KMS-11 (cell line): Measurements from ENCODE around the gene SATL1.

Experiments used
- H2AFZ ChIP-seq: fragments of 200-600 bp; sonication (generic); 2 replicates; pipeline ENCODE4 v1.6.1; 2016; ENCODE audit warnings: antibody characterized with exemption, mixed run types, low read depth
- H3K27ac ChIP-seq: fragments of 200-600 bp; sonication (generic); 2 replicates; pipeline ENCODE4 v1.6.1; 2016; ENCODE audit warnings: mild to moderate bottlenecking, mixed run types
- H3K27me3 ChIP-seq: fragments of 200-600 bp; sonication (generic); 2 replicates; pipeline ENCODE4 v1.6.1; 2017; ENCODE audit warnings: mild to moderate bottlenecking, low read depth, mixed run types, moderate library complexity; ENCODE audit not compliant: insufficient read depth
- H3K36me3 ChIP-seq: fragments of 200-600 bp; sonication (generic); 2 replicates; pipeline ENCODE4 v1.6.1; 2017; ENCODE audit warnings: mild to moderate bottlenecking, mixed run types; ENCODE audit not compliant: insufficient read depth
- H3K4me1 ChIP-seq: fragments of 200-600 bp; sonication (generic); 2 replicates; pipeline ENCODE4 v1.6.1; 2016; ENCODE audit warnings: mild to moderate bottlenecking, low read depth, mixed run types; ENCODE audit not compliant: poor library complexity, severe bottlenecking
- H3K4me2 ChIP-seq: fragments of 200-600 bp; sonication (generic); 2 replicates; pipeline ENCODE4 v1.7.0; 2016; ENCODE audit warnings: mild to moderate bottlenecking, mixed run types
- H3K4me3 ChIP-seq: fragments of 200-600 bp; sonication (generic); IDR thresholded peaks from 2 replicates; pipeline ENCODE4 v1.6.1; 2017; ENCODE audit warnings: low read depth, low read length, mixed read lengths; ENCODE audit not compliant: insufficient read depth
- H3K79me2 ChIP-seq: fragments of 200-600 bp; sonication (generic); 2 replicates; pipeline ENCODE4 v1.6.1; 2016; ENCODE audit warnings: low read depth, mixed run types; ENCODE audit not compliant: insufficient read depth
- H3K9ac ChIP-seq: fragments of 200-600 bp; sonication (generic); 2 replicates; pipeline ENCODE4 v1.6.1; 2016; ENCODE audit warnings: mild to moderate bottlenecking, mixed run types
- H4K20me1 ChIP-seq: fragments of 200-600 bp; sonication (generic); 2 replicates; pipeline ENCODE4 v1.6.1; 2016; ENCODE audit warnings: mild to moderate bottlenecking, mixed run types; ENCODE audit not compliant: insufficient read depth
- CTCF ChIP-seq: fragments of 200-600 bp; sonication (generic); conservative IDR thresholded peaks from 2 replicates; pipeline ENCODE4 v1.6.1; 2017; ENCODE audit warnings: low read depth, mild to moderate bottlenecking, antibody characterized with exemption, low read length, moderate library complexity, mixed read lengths

The SATL1 gene

GRCh38 chrX:85052205-85052604 lies 191.4 kb downstream of the SATL1 start:
- H3K36me3 ChIP-seq: no peaks in the 10 kb centered on the region
- H3K9ac ChIP-seq: no peak overlapping the region
- H4K20me1 ChIP-seq: no peaks in the 10 kb centered on the region
- no peak overlapping the region for H3K27ac ChIP-seq
- H3K79me2 ChIP-seq: no peaks in the 10 kb centered on the region
- no peak overlapping the region for H3K4me2 ChIP-seq
- TF ChIP-seq CTCF: no peak
- no peak overlapping the region for H2AFZ ChIP-seq
- no peaks in the 10 kb centered on the region for H3K4me1 ChIP-seq
- H3K4me3 ChIP-seq: no peak overlapping the region
- no peaks in the 10 kb centered on the region for H3K27me3 ChIP-seq

DNA sequence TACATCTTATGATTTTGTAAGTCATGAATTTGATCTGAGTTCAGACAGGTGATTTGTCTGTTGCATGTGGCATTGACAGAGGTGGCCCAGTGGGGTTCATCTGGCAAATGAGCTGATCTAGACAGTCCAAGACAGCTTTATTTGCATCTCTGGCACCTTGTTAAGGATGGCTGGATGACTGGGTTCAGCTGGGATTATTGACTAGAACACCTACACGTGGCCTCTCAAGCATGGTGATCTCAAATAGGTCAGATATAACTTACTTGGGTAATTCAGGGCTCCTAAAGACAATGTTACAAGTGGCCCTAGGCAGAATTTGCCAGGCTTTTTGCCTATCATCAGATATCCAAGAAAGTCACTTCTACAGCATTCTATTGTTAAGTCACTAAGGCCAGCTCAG lies 192.0 kb downstream of the SATL1 start:
- TF ChIP-seq CTCF: no peak
- Histone ChIP-seq H4K20me1 (no peaks in the 10 kb centered on the region), H3K9ac (no peak overlapping the region), H2AFZ (no peak overlapping the region), H3K27ac (no peak overlapping the region), H3K4me1 (no peaks in the 10 kb centered on the region), H3K4me3 (no peak overlapping the region), H3K36me3 (no peaks in the 10 kb centered on the region), H3K4me2 (no peak overlapping the region), H3K79me2 (no peaks in the 10 kb centered on the region), H3K27me3 (no peaks in the 10 kb centered on the region)
